AG09319 (cell line): ENCODE results near the gene RAI1.

Experiments used
- DNase-seq: peaks from one replicate; pipeline ENCODE4 v3.0.0-alpha.2; 2010; ENCODE audit warnings: low read depth; ENCODE audit errors: extremely low read depth
- CTCF ChIP-seq: IDR thresholded peaks from 2 replicates; pipeline ENCODE4 v1.5.1; 2011; ENCODE audit warnings: low read depth, mild to moderate bottlenecking, inconsistent platforms, low read length, moderate library complexity

RAI1 gene

GRCh38 chr17:17826942-17827785 is 145.9 kb downstream of the RAI1 start:
- DNase-seq: no peak
- no peak for TF ChIP-seq CTCF

- TF ChIP-seq CTCF: no peak
Observed at GRCh38 chr17:17827826-17828621, 146.8 kb downstream of the RAI1 start.

GRCh38 chr17:17830269-17830567 is 149.0 kb downstream of the RAI1 start:
- DNase-seq: no peak
- TF ChIP-seq CTCF: no peak

More at GRCh38 chr17:17827826-17828621, 146.8 kb downstream of the RAI1 start:
- no peak for DNase-seq

- no peak for TF ChIP-seq CTCF
- no peak for DNase-seq
Observed at GRCh38 chr17:17830740-17831207, 149.5 kb downstream of the RAI1 start.

- TF ChIP-seq CTCF: no peak
- DNase-seq: no peak
Observed at GRCh38 chr17:17831208-17832031, 150.2 kb downstream of the RAI1 start.

GRCh38 chr17:17832032-17832363 is 150.7 kb downstream of the RAI1 start:
- DNase-seq: no peak
- no peak for TF ChIP-seq CTCF
